Liver (tissue), 9 donors: ENCODE data around the gene RTP2. TPM values are rescaled to one million over a fixed set of nuclear protein-coding genes. Genes with fewer than 3 reads are reported as not detected.
A peak's percentile ranks its signal among the peaks of the same experiment; 100 is the strongest.

Source experiments
- DNase-seq: peaks from one replicate; pipeline ENCODE4 v3.0.0-alpha.2; 2017; ENCODE audit warnings: low spot score
- H3K27ac ChIP-seq, 2 donors: one replicate each; pipeline ENCODE4 v1.7.0; 2013; ENCODE audit warnings: inconsistent platforms in 2 of 2, low read length in 2 of 2, control low read depth in 1 of 2, low read depth in 1 of 2, mild to moderate bottlenecking in 1 of 2
- H3K27me3 ChIP-seq, 4 donors: one replicate each; pipeline versions ENCODE4 v1.6.1 to v1.7.0; 2013; ENCODE audit warnings: low read length in 3 of 4, inconsistent platforms in 1 of 4, mild to moderate bottlenecking in 1 of 4, moderate library complexity in 1 of 4; ENCODE audit not compliant: control insufficient read depth in 4 of 4, insufficient read depth in 4 of 4
- H3K36me3 ChIP-seq, 4 donors: one replicate each; pipeline versions ENCODE4 v1.6.1 to v1.7.0; 2013; ENCODE audit warnings: low read length in 3 of 4, mild to moderate bottlenecking in 3 of 4, low read depth in 1 of 4, moderate library complexity in 1 of 4; ENCODE audit not compliant: control insufficient read depth in 4 of 4, insufficient read depth in 3 of 4
- H3K4me1 ChIP-seq, 4 donors: one replicate each; pipeline versions ENCODE4 v1.6.1 to v1.7.0; 2013; ENCODE audit warnings: low read length in 3 of 4, mild to moderate bottlenecking in 3 of 4, moderate library complexity in 1 of 4; ENCODE audit not compliant: control insufficient read depth in 4 of 4, insufficient read depth in 4 of 4
- H3K4me3 ChIP-seq, 3 donors: one replicate each; pipeline versions ENCODE4 v1.6.1 to v1.7.0; 2013; ENCODE audit warnings: low read length in 3 of 3, control low read depth in 1 of 3, low read depth in 1 of 3, mild to moderate bottlenecking in 1 of 3
- H3K9ac ChIP-seq, 2 donors: one replicate each; pipeline ENCODE4 v1.7.0; 2013; ENCODE audit warnings: low read length in 2 of 2, mild to moderate bottlenecking in 2 of 2, moderate library complexity in 2 of 2, control low read depth in 1 of 2, low read depth in 1 of 2
- H3K9me3 ChIP-seq, 4 donors: one replicate each; pipeline versions ENCODE4 v1.6.1 to v1.7.0; 2013; ENCODE audit warnings: low read length in 3 of 4; ENCODE audit not compliant: control insufficient read depth in 4 of 4
- EGR1 ChIP-seq, 2 donors: IDR thresholded peaks; 2 replicates each; pipeline ENCODE4 v1.6.1; 2016 to 2018; ENCODE audit warnings: antibody characterized with exemption in 2 of 2, low read depth in 2 of 2
- FOXA1 ChIP-seq: IDR thresholded peaks from 2 replicates; pipeline ENCODE4 v1.6.1; 2016; ENCODE audit warnings: antibody characterized with exemption
- FOXA2 ChIP-seq: IDR thresholded peaks from 2 replicates; pipeline ENCODE4 v1.6.1; 2016; ENCODE audit warnings: antibody characterized with exemption
- GABPA ChIP-seq, 2 donors: IDR thresholded peaks in 1 of 2; conservative IDR thresholded peaks in 1 of 2; 2 replicates each; pipeline ENCODE4 v1.6.1; 2016; ENCODE audit warnings: antibody characterized with exemption in 2 of 2, mild to moderate bottlenecking in 1 of 2, moderate library complexity in 1 of 2
- HNF4A ChIP-seq, 2 donors: conservative IDR thresholded peaks; 2 replicates each; pipeline ENCODE4 v1.6.1; 2016; ENCODE audit warnings: antibody characterized with exemption in 2 of 2, mild to moderate bottlenecking in 2 of 2
- HNF4G ChIP-seq: IDR thresholded peaks from 2 replicates; pipeline ENCODE4 v1.6.1; 2016; ENCODE audit warnings: antibody characterized with exemption
- JUND ChIP-seq, 2 donors: IDR thresholded peaks; 2 replicates each; pipeline ENCODE4 v1.6.1; 2016; ENCODE audit warnings: antibody characterized with exemption in 2 of 2
- NR2F2 ChIP-seq: IDR thresholded peaks from 2 replicates; pipeline ENCODE4 v1.6.1; 2016; ENCODE audit warnings: antibody characterized with exemption
- RAD21 ChIP-seq, 2 donors: IDR thresholded peaks; 2 replicates each; pipeline ENCODE4 v1.6.1; 2016; ENCODE audit warnings: antibody characterized with exemption in 2 of 2, mild to moderate bottlenecking in 2 of 2
- RXRA ChIP-seq, 2 donors: IDR thresholded peaks; 2 replicates each; pipeline ENCODE4 v1.6.1; 2017 to 2018; ENCODE audit warnings: antibody characterized with exemption in 2 of 2, mild to moderate bottlenecking in 1 of 2
- SP1 ChIP-seq: IDR thresholded peaks from 2 replicates; pipeline ENCODE4 v1.6.1; 2018; ENCODE audit warnings: antibody characterized with exemption, mild to moderate bottlenecking
- TAF1 ChIP-seq: conservative IDR thresholded peaks from 2 replicates; pipeline ENCODE4 v1.6.1; 2016; ENCODE audit warnings: antibody characterized with exemption, mild to moderate bottlenecking
- YY1 ChIP-seq: IDR thresholded peaks from 2 replicates; pipeline ENCODE4 v1.6.1; 2016; ENCODE audit warnings: antibody characterized with exemption, mild to moderate bottlenecking
- WGBS: extraction: QIAGEN DNeasy Blood & Tissue Kit; methylation state at CpG from one replicate; pipeline ENCODE4 v1.1.7; 2013; 5-methylcytosine and 5-hydroxymethylcytosine counted together
- polyA plus RNA-seq, 2 donors: library from polyadenylated mRNA; stranded (reverse) in 1 of 2; unstranded in 1 of 2; fragments of 200-250 nt in 1 of 2; fragments of >200 nt in 1 of 2; fragmentation: Nextera tagmentation in 1 of 2; extraction: Ambion mirVana in 1 of 2; gene quantifications; one replicate each; pipeline versions ENCODE4 v1.2.1 to v1.2.3, GENCODE V29; 2013 to 2015
- total RNA-seq, 2 donors: library from RNA; depleted of rRNA; stranded (reverse); fragments of >200 nt; gene quantifications; one replicate each; pipeline ENCODE4 v1.2.3, GENCODE V29; 2014
- TF ChIP-seq, protein P1 (sequence below): IDR thresholded peaks from 2 replicates; pipeline ENCODE4 v1.6.1; 2016; ENCODE audit warnings: antibody characterized with exemption, mild to moderate bottlenecking
- TF ChIP-seq, protein P2 (sequence below): fragments of 150-350 bp; IDR thresholded peaks from 2 replicates; pipeline ENCODE4 v1.5.1; 2017; ENCODE audit warnings: improper control_type of control experiment, low read depth, low read length; ENCODE audit not compliant: missing input control
- TF ChIP-seq, protein P3 (sequence below): IDR thresholded peaks from 2 replicates; pipeline ENCODE4 v1.6.1; 2016; ENCODE audit warnings: antibody characterized with exemption
- TF ChIP-seq, protein P4 (sequence below): IDR thresholded peaks from 2 replicates; pipeline ENCODE4 v1.6.1; 2016; ENCODE audit warnings: antibody characterized with exemption
- TF ChIP-seq, protein P5 (sequence below): IDR thresholded peaks from 2 replicates; pipeline ENCODE4 v1.6.1; 2016; ENCODE audit warnings: antibody characterized with exemption
- donor health status: healthy.
- donor health status: healthy.
- donor health status: healthy.
- donor health status: healthy.
- donor health status: healthy.

RTP2 gene
- total and polyA plus RNA-seq, 4 donors: not detected

DNA sequence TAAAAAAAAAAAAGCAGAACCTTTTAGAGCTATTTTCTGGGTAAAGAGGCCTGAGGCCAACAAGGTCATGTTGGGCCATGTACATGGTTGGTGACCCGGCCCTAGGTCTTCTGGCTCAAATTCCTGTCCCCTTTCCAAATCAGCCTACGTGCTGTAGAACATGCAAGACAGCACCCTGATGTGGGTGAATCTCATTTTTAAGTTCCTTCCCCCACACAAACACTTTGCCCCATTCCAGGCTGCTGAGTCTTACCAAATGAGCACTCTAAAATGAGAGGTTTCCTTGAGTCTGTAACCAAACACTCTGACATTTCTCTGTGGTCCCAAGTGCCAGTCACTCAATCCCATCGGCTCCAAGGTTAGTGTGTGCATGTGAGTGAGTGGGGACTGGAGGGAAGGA is 33.5 kb upstream of the RTP2 start:
- Histone ChIP-seq H3K4me3 (peak overlapping the region; percentile 71 to 97 (median 80)), H3K9me3 (no peaks in the 10 kb centered on the region), H3K4me1 (peaks cover 0 to 51% (median 19%) of the 10 kb centered on the region in 4 donors), H3K36me3 (peaks cover 0 to 34% (median 31%) of the 10 kb centered on the region in 4 donors), H3K27me3 (no peaks in the 10 kb centered on the region), H3K9ac (peak overlapping the region; percentile 67 to 89), H3K27ac (peak overlapping the region; percentile 100)
- 29% methylated on average over 3 of the region's 3 CpGs for WGBS
- TF ChIP-seq, protein P1, sequence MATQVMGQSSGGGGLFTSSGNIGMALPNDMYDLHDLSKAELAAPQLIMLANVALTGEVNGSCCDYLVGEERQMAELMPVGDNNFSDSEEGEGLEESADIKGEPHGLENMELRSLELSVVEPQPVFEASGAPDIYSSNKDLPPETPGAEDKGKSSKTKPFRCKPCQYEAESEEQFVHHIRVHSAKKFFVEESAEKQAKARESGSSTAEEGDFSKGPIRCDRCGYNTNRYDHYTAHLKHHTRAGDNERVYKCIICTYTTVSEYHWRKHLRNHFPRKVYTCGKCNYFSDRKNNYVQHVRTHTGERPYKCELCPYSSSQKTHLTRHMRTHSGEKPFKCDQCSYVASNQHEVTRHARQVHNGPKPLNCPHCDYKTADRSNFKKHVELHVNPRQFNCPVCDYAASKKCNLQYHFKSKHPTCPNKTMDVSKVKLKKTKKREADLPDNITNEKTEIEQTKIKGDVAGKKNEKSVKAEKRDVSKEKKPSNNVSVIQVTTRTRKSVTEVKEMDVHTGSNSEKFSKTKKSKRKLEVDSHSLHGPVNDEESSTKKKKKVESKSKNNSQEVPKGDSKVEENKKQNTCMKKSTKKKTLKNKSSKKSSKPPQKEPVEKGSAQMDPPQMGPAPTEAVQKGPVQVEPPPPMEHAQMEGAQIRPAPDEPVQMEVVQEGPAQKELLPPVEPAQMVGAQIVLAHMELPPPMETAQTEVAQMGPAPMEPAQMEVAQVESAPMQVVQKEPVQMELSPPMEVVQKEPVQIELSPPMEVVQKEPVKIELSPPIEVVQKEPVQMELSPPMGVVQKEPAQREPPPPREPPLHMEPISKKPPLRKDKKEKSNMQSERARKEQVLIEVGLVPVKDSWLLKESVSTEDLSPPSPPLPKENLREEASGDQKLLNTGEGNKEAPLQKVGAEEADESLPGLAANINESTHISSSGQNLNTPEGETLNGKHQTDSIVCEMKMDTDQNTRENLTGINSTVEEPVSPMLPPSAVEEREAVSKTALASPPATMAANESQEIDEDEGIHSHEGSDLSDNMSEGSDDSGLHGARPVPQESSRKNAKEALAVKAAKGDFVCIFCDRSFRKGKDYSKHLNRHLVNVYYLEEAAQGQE: peak; percentile 21
- TF ChIP-seq FOXA2: peak; percentile 22
- TF ChIP-seq FOXA1: peak; percentile 27
- TF ChIP-seq NR2F2: peak; percentile 79
- TF ChIP-seq HNF4G: peak; percentile 20
- TF ChIP-seq, protein P2, sequence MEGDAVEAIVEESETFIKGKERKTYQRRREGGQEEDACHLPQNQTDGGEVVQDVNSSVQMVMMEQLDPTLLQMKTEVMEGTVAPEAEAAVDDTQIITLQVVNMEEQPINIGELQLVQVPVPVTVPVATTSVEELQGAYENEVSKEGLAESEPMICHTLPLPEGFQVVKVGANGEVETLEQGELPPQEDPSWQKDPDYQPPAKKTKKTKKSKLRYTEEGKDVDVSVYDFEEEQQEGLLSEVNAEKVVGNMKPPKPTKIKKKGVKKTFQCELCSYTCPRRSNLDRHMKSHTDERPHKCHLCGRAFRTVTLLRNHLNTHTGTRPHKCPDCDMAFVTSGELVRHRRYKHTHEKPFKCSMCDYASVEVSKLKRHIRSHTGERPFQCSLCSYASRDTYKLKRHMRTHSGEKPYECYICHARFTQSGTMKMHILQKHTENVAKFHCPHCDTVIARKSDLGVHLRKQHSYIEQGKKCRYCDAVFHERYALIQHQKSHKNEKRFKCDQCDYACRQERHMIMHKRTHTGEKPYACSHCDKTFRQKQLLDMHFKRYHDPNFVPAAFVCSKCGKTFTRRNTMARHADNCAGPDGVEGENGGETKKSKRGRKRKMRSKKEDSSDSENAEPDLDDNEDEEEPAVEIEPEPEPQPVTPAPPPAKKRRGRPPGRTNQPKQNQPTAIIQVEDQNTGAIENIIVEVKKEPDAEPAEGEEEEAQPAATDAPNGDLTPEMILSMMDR: no peak
- TF ChIP-seq RAD21 (IDR thresholded peaks at IDR 0.05): peak; percentile 26 to 28
- no peak for TF ChIP-seq YY1
- TF ChIP-seq, protein P3, sequence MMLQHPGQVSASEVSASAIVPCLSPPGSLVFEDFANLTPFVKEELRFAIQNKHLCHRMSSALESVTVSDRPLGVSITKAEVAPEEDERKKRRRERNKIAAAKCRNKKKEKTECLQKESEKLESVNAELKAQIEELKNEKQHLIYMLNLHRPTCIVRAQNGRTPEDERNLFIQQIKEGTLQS: no peak
- TF ChIP-seq JUND (IDR thresholded peaks at IDR 0.05): peak; percentile 43 to 55
- peak; percentile 73 to 81 for TF ChIP-seq HNF4A (conservative IDR thresholded peaks at IDR 0.05)
- TF ChIP-seq, protein P4, sequence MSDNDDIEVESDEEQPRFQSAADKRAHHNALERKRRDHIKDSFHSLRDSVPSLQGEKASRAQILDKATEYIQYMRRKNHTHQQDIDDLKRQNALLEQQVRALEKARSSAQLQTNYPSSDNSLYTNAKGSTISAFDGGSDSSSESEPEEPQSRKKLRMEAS: peak; percentile 82
- TF ChIP-seq EGR1 (IDR thresholded peaks at IDR 0.05; ENCODE audit: low read depth in 2 of 2): peak in 1 of 2 donors; percentile 19
- peak; percentile 97 to 98 for TF ChIP-seq RXRA (IDR thresholded peaks at IDR 0.05)
- TF ChIP-seq, protein P5, sequence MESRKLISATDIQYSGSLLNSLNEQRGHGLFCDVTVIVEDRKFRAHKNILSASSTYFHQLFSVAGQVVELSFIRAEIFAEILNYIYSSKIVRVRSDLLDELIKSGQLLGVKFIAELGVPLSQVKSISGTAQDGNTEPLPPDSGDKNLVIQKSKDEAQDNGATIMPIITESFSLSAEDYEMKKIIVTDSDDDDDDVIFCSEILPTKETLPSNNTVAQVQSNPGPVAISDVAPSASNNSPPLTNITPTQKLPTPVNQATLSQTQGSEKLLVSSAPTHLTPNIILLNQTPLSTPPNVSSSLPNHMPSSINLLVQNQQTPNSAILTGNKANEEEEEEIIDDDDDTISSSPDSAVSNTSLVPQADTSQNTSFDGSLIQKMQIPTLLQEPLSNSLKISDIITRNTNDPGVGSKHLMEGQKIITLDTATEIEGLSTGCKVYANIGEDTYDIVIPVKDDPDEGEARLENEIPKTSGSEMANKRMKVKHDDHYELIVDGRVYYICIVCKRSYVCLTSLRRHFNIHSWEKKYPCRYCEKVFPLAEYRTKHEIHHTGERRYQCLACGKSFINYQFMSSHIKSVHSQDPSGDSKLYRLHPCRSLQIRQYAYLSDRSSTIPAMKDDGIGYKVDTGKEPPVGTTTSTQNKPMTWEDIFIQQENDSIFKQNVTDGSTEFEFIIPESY: peak; percentile 36
- peak; percentile 80 for TF ChIP-seq SP1
- no peak for TF ChIP-seq TAF1
- no peak for TF ChIP-seq GABPA (IDR thresholded peaks at IDR 0.05 in 1 of 2, conservative IDR thresholded peaks at IDR 0.05 in 1 of 2)
- no peak for DNase-seq
